Caco-2 (cell line): ENCODE results near the gene FBXO28. TPM values are rescaled to one million over a fixed set of nuclear protein-coding genes. Genes with fewer than 3 reads are reported as not detected.

Source experiments
- BruUV-seq: library from RNA; stranded (reverse); fragments of 400-500 nt; replicated peaks from 2 replicates; lab custom pipeline; 2021; lab: Mats Ljungman, UMichigan
- CTCF ChIA-PET: fragments of 300-600 bp; sonication (Branson Sonifier 250); formaldehyde crosslinking; loops from one replicate; lab custom pipeline; 2022; ENCODE audit warnings: antibody characterized with exemption; lab: Charles Lee
- POLR2A ChIA-PET: fragments of 300-600 bp; sonication (Branson Sonifier 250); formaldehyde crosslinking; loops from one replicate; lab custom pipeline; 2022; ENCODE audit warnings: antibody characterized with exemption; lab: Charles Lee
- DNase-seq, 2 experiments: peaks; one replicate each; pipeline versions ENCODE4 v3.0.0 to v3.0.0-alpha.2; 2020 to 2022
- H3K27me3 ChIP-seq: replicated peaks from 2 replicates; pipeline ENCODE4 v1.6.0; 2011; ENCODE audit warnings: low read length; ENCODE audit not compliant: control insufficient read depth, insufficient read depth
- H3K36me3 ChIP-seq: 2 replicates; pipeline ENCODE4 v1.5.1; 2011; ENCODE audit warnings: low read length; ENCODE audit not compliant: control insufficient read depth, insufficient read depth
- H3K4me1 ChIP-seq: fragments of 250-450 bp; sonication (Bioruptor Pico); 2 replicates; pipeline ENCODE4 v1.5.1; 2020; ENCODE audit warnings: mild to moderate bottlenecking
- H3K4me3 ChIP-seq: 2 replicates; pipeline ENCODE4 v1.5.1; 2011; ENCODE audit warnings: low read depth, mild to moderate bottlenecking, control low read depth, low read length
- H3K9me3 ChIP-seq: fragments of 250-450 bp; sonication (Bioruptor Pico); 2 replicates; pipeline ENCODE4 v1.5.1; 2020; ENCODE audit warnings: mild to moderate bottlenecking, moderate library complexity
- H3K27ac Mint-ChIP-seq: one replicate; pipeline ENCODE4 v1.8.0; 2022; ENCODE audit warnings: mixed read lengths; ENCODE audit not compliant: unreplicated experiment
- H3K27me3 Mint-ChIP-seq: one replicate; pipeline ENCODE4 v1.8.0; 2022; ENCODE audit warnings: mixed read lengths; ENCODE audit not compliant: insufficient read depth, unreplicated experiment
- H3K36me3 Mint-ChIP-seq: one replicate; pipeline ENCODE4 v1.8.0; 2022; ENCODE audit warnings: mild to moderate bottlenecking, mixed read lengths; ENCODE audit not compliant: insufficient read depth, unreplicated experiment
- H3K4me1 Mint-ChIP-seq: one replicate; pipeline ENCODE4 v1.8.0; 2022; ENCODE audit warnings: low read depth, mixed read lengths; ENCODE audit not compliant: unreplicated experiment
- H3K4me3 Mint-ChIP-seq: one replicate; pipeline ENCODE4 v1.8.0; 2022; ENCODE audit warnings: mild to moderate bottlenecking, moderate library complexity, mixed read lengths; ENCODE audit not compliant: unreplicated experiment
- H3K9me3 Mint-ChIP-seq: one replicate; pipeline ENCODE4 v1.8.0; 2022; ENCODE audit warnings: mixed read lengths; ENCODE audit not compliant: unreplicated experiment
- intact Hi-C: fragments of 100-400 bp; cut with micrococcal nuclease; formaldehyde crosslinking; loops from one replicate; pipeline ENCODE4 v1.10.0; 2022; ENCODE audit not compliant: unreplicated experiment
- total RNA-seq: library from RNA; stranded (reverse); gene quantifications from 2 replicates; pipeline ENCODE4 v1.2.3, GENCODE V29; 2022
- TF ChIP-seq, protein P1 (sequence below), 2 experiments: fragments of 200-600 bp in 1 of 2; IDR thresholded peaks; 1 replicate in 1 of 2; 2 replicates in 1 of 2; pipeline versions ENCODE4 v1.5.1 to v1.8.0; 2011 to 2022; ENCODE audit warnings: antibody characterized with exemption in 1 of 2, control low read depth in 1 of 2, inconsistent platforms in 1 of 2, low read depth in 1 of 2, low read length in 1 of 2, mild to moderate bottlenecking in 1 of 2, moderate library complexity in 1 of 2; ENCODE audit not compliant: insufficient read depth in 1 of 2, severe bottlenecking in 1 of 2, unreplicated experiment in 1 of 2

FBXO28 gene
- total RNA-seq, 1 experiment from 2014 or later, result 31.3 TPM

DNA sequence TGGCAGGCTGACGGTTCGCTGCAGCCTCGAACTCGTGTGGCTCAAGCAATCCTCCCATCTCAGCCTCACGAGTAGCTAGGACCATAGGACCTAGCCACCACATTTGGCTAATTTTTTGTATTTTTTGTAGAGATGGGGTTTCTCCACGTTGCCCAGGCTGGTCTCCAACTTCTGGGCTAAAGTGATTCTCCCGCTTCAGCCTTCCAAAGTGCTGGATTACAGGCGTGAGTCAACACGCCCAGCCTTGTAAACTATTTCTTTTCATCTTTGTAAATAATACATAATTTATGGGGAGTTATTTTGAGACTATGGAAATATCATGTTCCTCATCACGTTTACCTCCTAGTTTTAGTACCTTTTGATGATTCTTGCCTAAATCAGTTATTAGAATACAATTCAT lies 906 bp upstream of the FBXO28 start:
- no peaks in the 10 kb centered on the region for H3K36me3 ChIP-seq
- no peaks in the 10 kb centered on the region for H3K9me3 ChIP-seq
- TF ChIP-seq, protein P1, sequence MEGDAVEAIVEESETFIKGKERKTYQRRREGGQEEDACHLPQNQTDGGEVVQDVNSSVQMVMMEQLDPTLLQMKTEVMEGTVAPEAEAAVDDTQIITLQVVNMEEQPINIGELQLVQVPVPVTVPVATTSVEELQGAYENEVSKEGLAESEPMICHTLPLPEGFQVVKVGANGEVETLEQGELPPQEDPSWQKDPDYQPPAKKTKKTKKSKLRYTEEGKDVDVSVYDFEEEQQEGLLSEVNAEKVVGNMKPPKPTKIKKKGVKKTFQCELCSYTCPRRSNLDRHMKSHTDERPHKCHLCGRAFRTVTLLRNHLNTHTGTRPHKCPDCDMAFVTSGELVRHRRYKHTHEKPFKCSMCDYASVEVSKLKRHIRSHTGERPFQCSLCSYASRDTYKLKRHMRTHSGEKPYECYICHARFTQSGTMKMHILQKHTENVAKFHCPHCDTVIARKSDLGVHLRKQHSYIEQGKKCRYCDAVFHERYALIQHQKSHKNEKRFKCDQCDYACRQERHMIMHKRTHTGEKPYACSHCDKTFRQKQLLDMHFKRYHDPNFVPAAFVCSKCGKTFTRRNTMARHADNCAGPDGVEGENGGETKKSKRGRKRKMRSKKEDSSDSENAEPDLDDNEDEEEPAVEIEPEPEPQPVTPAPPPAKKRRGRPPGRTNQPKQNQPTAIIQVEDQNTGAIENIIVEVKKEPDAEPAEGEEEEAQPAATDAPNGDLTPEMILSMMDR (IDR thresholded peaks at IDR 0.05; ENCODE audit: insufficient read depth in 1 of 2, low read depth in 1 of 2, low read length in 1 of 2, severe bottlenecking in 1 of 2, unreplicated experiment in 1 of 2), result no peak
- no peaks in the 10 kb centered on the region for H3K27me3 ChIP-seq
- no peak overlapping the region for H3K4me3 ChIP-seq
- DNase-seq, result no peak
- Mint-ChIP-seq H3K36me3 (no peaks in the 10 kb centered on the region), H3K27ac (no peak overlapping the region), H3K4me1 (no peaks in the 10 kb centered on the region), H3K9me3 (no peaks in the 10 kb centered on the region), H3K27me3 (no peaks in the 10 kb centered on the region), H3K4me3 (no peak overlapping the region)
- ChIA-PET POLR2A (no interaction called here), CTCF (no interaction called here)
- intact Hi-C loops, result no loop called here
- H3K4me1 ChIP-seq, result peaks cover 8% of the 10 kb centered on the region; the same call in 1 of the 2 replicates
- BruUV-seq, result no TSS peak

DNA sequence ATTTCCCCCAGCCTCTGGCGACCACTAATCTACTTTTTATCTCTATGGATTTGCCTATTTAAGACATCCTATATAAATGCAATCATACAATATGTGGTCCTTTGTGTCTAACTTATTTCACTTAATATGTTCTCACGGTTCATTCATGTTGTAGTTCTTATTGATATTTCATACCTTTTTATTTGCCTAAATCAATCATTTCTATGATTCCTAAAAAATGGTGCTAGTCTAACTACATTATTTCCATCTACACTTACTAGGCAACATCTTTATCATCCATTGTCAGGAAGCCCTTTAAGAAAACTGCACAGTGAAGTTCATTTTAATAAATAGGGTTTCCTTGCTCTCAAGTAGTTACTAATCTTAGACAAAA lies 380 bp upstream of the FBXO28 start:
- H3K27ac Mint-ChIP-seq, result peak overlapping the region; percentile 63
- BruUV-seq, result TSS peak; percentile 66
- no peaks in the 10 kb centered on the region for H3K36me3 ChIP-seq
- peaks cover 8% of the 10 kb centered on the region; the same call in 1 of the 2 replicates for H3K4me1 ChIP-seq
- no peaks in the 10 kb centered on the region for H3K9me3 ChIP-seq
- ChIA-PET POLR2A (no interaction called here), CTCF (no interaction called here)
- intact Hi-C loops, result no loop called here
- H3K9me3 Mint-ChIP-seq, result no peaks in the 10 kb centered on the region
- TF ChIP-seq, protein P1 (IDR thresholded peaks at IDR 0.05; ENCODE audit: insufficient read depth in 1 of 2, low read depth in 1 of 2, low read length in 1 of 2, severe bottlenecking in 1 of 2, unreplicated experiment in 1 of 2), result no peak
- H3K4me1 Mint-ChIP-seq, result no peaks in the 10 kb centered on the region
- H3K27me3 ChIP-seq, result no peaks in the 10 kb centered on the region
- H3K36me3 Mint-ChIP-seq, result no peaks in the 10 kb centered on the region
- H3K4me3 ChIP-seq, result peak overlapping the region; percentile 92; the same call in 1 of the 2 replicates
- peak overlapping the region; percentile 75 for H3K4me3 Mint-ChIP-seq
- no peaks in the 10 kb centered on the region for H3K27me3 Mint-ChIP-seq
- DNase-seq, result no peak

DNA sequence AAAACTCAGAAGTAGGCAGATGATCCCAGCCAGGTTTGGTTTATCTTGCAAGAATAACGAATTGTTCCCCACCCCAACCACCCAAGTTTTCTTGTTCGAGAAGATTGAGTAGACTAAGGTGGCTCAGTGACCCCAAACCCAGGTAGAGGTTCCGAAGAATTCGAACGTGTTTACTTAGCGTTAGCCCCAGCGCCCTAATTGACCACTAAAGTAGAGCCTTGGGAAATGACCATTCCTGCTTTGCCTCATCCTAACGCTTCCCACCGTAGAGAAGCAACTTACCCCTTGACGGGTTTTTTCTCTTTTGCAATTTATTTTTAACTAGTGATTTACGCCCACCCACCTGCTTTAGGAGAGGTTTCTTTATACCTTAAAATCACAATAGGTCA lies 870 bp downstream of the FBXO28 start:
- no peaks in the 10 kb centered on the region for H3K36me3 ChIP-seq
- intact Hi-C loops, result loop anchor here (5.0 kb wide), 1 partner anchor 108 kb away; no protein-coding TSS in a partner anchor
- H3K36me3 Mint-ChIP-seq, result peaks cover 8% of the 10 kb centered on the region
- H3K4me3 ChIP-seq, result peak overlapping the region; percentile 92
- no TSS peak for BruUV-seq
- no peak for DNase-seq
- H3K9me3 Mint-ChIP-seq, result no peaks in the 10 kb centered on the region
- TF ChIP-seq, protein P1 (IDR thresholded peaks at IDR 0.05; ENCODE audit: insufficient read depth in 1 of 2, low read depth in 1 of 2, low read length in 1 of 2, severe bottlenecking in 1 of 2, unreplicated experiment in 1 of 2), result no peak
- no peaks in the 10 kb centered on the region for H3K27me3 ChIP-seq
- peak overlapping the region; percentile 75 for H3K4me3 Mint-ChIP-seq
- no peaks in the 10 kb centered on the region for H3K27me3 Mint-ChIP-seq
- H3K4me1 ChIP-seq, result peaks cover 8% of the 10 kb centered on the region; the same call in 1 of the 2 replicates
- peak overlapping the region; percentile 63 for H3K27ac Mint-ChIP-seq
- no peaks in the 10 kb centered on the region for H3K9me3 ChIP-seq
- CTCF ChIA-PET, result no interaction called here
- POLR2A ChIA-PET, result no interaction called here
- no peaks in the 10 kb centered on the region for H3K4me1 Mint-ChIP-seq
